Ureter (tissue), 1 donor: ENCODE data around the gene CRACDL. TPM values are rescaled to one million over a fixed set of nuclear protein-coding genes. Genes with fewer than 3 reads are reported as not detected.
"Not testable (repeated sequence)": the region's sequence is repeated elsewhere in the genome, so short reads cannot be mapped to it uniquely, and the experiment has no call there.

ENCODE experiments used
- DNase-seq: peaks from one replicate; pipeline ENCODE4 v3.0.0-alpha.2; 2020; ENCODE audit warnings: low spot score
- total RNA-seq: library from RNA; stranded (reverse); gene quantifications from one replicate; pipeline ENCODE4 v1.2.4, GENCODE V29; 2023
- donor health status: DM: yes; HTN: yes; CAD: no.

Gene CRACDL
- total RNA-seq, 1 donor from 2014 or later: 25.5 TPM

DNA sequence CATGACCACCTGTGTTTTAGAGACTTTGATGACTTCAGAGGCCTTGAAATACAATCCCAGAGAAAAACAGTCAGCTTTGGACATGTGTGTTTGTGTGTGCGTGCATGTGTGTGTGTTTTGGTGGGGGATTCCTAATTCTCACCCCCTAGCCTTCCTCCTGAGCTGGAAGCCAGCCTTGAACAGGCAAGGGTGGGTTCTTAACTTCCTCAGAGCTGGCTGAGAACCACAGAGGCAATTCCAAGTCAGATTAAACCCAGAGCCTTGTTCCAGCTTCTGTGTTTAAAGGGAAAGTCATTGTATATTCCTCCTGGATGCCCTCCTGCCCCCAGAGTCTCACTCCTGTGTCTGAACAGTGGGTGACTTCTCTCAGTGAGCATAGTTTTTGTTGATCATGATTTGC is 159.9 kb downstream of the CRACDL start:
- DNase-seq: no peak

DNA sequence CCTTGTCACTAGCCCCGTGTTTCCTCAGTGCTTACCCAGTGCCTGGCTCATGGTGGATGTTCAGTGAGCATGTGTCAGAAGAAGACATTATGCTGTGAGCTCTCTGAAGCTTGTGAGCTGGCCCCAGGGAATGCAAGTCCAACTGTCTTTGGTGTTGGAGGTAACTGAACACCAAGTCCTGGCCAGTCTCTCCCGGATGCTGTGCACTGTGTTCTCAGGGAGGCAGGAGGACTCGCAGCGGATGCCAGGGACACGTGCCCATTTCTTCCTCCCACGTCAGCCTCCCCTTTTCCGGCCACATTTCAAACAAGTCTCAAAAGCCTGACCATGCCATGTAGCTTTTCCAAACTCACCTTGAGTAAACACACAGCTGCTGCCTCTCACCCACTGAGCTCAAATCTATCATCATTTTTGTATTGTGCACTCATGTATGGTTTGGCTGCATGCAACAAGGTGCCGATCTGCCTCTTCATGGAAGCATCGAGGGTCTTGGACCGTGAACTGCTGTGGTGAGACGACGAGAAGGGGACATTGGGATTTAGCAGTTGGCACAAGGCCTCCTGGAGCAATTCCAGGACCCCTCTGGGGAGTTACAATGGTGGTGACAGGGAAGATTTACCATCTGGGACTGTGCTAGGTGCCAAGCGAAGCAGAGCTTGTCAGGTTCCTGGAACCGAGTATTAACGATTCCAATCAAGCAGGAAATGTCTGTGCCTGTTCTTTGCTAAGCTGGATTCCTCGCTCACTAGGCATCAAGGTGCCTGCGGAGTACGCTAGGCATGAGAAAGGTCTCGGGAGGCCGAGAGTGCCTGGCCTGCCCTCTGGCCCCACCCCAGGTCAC is 160.7 kb downstream of the CRACDL start:
- peak; percentile 75 for DNase-seq

DNA sequence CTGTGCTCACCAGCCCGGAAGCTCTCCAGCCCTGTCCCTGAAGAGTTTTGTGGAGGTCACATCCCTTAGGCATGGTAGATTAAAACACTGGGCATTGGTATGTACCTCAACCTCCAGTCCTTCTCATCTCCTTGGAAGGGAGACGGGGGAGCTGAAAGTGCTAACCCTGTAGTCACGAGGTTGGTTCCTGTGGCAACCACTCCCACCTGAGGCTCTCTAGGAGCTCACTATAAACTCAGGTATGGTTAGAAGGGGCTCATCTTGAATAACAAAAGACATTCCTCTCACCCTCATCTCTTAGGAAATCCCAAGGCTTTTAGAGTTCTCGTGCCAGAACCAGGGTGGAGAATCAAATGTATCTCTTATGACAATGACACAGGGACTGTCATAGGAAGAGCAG is 162.1 kb downstream of the CRACDL start:
- DNase-seq: no peak

DNA sequence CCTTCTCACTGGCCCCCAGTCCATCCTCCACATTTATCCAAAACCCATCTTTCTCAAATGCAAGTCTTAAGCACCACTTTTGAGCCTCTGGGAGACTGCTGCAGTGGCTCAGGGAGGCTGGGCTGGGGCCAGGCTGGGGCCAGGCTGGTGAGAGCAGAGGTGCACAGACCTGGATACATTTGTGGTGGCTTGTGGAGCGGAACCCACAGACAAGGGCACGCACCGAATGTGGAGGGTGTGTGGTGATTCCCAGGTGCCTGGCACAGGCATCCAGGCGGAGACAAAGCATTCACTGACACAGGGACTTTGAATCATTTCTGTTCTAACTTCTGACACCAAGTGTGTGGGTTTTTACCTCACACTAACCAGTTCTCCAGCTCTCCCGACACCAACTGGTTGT is 162.9 kb downstream of the CRACDL start:
- no peak for DNase-seq

DNA sequence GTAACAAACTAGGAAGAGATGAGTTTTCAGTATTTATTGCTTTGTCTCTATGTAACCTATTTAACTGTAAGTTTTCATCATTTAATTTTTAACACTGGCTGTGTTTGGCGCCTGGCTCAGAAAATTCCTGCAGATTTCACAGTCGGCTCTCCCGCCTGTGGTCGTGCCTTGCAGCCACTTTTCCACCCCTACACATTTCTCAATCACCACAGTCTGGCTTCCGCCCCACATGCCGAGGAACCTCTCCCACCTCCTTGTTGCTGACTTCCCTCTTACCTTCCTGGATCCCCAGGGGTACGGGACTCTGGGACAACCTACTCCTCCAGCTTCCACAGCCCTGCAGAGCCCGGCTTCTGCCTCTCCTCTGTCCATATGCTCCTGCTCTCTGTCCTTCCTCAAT is 163.5 kb downstream of the CRACDL start:
- DNase-seq: no peak

DNA sequence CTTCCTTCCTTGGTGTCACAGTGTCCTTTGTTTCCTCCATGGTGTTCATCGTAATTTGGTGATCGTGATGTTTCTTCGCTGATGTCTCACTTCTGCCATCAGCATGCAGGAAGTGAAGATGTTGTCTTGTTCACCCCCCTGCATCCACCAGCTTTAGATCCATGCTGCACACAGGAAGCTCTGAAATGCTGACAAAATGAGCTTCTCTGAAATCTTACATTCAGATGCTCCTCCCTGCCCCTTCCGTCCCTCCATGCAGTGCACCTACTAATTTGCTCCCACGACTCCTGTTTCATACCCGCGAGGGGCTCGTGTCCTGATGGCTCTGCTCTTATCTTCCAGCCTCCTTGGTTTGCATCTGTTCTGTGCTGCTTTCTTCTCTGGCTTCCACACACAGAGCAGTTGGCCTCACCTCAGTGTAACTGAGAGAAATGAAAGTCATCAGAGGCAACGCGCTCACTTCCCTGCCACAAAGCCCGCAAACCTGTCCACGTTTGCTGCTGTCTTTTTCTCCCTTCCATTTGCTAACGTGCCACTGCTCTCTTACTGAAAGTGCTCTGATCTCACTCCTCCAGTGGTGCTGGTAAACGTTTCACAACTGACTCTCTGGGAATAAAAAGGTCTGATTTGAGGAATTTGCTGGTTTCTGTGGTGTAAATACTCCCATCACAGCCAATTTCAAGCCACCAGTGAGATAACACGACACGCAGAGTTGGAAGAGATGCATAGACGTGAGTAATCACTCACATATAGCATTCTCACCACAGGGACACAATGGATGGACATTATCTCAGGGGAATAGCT is 164.1 kb downstream of the CRACDL start:
- no peak for DNase-seq

DNA sequence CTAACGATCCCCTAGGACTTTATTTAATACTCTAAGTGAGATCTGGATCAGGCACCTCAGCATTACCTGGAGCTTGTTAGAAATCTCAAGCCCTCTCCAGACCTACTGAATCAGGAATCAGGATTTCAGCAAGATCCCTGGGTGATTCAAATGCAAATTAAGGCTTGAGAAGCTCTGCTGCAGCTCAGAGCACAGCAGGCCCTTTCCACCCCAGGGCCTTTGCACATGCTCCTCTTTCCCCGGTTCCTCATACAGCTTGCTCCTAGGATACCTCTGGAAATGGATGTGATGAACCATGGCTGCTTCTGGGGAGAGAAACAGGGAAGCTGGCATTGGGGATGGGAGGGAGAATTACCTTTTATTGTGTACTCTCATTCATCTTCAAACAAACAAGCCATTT is 164.8 kb downstream of the CRACDL start:
- no peak for DNase-seq

DNA sequence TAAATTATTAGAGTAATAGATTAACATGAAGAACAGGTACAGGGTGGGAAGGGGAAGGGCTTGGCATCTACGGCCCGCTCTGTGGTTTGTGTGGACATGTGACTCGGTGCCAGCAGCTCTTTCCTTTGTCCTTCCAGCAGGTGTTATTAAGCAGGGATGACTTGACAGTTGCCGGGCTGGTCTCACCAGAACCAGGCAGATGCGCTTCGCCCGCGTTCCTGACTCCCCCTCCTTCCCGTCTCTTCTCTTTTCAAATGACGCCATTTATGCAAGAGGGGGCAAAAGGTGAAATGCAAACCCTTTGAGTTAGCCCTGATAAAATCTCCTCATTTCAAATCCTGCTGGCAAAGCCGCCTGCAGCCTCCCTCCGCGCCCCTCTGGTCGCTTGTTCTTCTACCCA is 166.2 kb downstream of the CRACDL start:
- no peak for DNase-seq

DNA sequence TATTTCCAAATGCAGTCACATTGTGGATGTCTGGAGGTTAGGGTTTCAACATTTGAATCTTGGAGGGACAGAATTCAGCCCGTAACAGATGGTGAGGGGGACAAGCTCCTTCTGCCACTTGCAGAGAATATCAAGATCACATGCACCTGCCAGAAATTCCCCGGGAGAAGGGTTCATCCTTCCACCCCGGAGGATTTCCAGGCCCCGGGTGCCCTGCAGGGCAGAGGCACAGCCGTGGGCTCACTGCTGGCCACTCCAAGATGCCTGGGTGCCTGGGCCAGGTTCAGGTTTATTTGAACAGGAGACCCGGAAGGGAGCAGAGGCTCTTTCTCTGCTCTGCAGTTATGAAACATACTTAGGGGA is 166.9 kb downstream of the CRACDL start:
- DNase-seq: no peak

DNA sequence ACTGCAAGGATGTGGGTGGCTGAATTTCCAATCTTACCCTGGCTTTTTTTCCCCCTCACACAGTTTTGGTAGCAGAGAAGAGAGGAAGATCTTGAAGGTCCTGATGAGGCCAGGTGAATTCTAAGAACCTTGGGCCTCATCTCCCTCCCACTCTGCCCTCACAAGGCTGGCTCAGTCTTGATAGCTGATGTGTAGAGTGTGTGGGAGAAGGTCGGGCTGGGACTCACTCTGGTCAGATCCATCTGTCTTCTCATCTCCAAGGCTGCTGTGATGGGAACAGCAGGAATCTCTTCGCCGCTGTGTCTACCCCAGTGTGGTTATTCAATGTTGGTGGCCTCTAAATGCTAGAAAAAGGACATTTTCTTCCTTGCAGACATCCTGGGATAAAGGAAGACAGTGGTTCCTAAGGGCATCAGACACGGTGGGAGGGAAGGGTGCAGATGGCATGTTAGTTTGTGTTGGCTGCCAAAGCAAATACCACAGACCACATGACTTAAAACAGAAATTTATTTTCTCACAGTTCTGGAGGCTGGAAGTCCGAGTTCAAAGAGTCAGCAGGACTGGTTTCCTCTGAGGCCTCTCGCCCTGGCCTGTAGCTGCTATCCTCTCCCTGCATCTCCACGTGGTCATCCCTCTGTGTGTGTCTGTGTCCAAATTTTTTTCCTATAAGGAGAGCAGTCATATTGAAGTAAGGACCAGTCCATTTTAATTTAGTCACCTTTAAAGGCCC is 167.5 kb downstream of the CRACDL start:
- no peak for DNase-seq

DNA sequence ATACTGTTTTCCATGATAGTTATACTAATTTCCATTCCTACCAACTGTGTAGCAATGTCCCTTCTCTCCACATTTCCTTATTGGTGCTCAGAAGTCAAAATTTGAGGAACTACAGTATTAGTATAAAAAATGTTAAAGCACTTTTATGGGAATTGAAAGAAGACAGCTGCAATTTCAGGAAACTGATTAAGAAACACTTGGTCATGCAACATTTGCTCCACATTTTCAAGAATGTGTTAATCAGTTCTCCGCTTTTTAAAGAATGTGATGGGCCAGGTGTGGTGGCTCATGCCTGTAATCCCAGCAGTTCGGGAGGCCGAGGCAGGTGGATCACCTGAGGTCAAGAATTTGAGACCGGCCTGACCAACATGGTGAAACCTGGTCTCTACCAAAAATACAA is 171.5 kb downstream of the CRACDL start:
- DNase-seq: no peak

DNA sequence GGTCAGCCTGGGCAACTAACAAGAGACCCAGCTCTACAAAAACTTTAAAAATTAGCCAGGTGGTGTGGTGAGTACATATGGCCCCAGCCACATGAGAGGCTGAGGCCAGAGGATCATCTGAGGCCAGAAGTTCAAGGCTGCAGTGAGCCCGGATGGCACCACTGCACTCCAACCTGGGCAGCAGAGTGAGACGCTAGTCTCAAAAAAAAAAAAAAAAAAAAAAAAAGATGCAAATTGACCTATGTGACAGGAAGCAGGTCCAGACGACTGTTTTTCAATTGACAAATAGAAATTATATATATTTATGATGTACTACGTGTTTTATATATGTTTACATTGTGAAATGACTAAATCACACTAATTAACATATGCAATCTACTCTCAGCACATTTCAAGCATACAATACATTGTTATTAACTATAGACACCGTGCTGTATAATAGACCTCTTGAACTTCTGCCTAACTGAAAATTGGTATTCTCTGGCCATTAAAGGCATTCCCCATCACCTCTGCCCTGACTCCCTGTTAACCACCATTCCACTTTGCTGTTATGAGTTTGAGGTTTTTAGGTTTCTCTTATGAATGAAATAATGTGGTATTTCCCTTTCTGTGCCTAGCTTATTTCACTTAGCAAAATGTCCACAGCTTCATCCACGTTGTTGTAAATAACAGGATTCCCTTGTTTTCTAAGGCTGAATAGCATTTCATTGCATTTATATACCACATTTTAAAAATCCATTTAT is 172.6 kb downstream of the CRACDL start:
- no peak for DNase-seq

DNA sequence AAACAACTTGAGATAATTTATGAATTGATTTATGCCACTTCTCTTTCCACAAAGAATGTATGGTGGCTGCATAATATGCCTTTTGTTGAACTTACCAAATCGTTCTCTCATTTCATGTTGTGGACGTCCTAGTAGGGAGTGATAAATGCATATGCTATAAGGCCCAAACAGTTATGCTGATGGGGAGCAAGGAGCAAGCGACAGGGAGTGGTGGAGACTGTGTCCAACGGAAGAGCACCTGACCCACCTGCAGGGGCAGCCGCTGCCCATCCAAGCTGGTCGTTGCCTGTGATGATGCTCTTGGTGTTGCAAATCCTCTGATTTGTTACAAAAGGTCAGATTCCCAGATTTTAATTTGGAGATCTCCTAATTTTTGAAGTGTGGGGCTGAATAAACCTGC is 174.1 kb downstream of the CRACDL start:
- no peak for DNase-seq

DNA sequence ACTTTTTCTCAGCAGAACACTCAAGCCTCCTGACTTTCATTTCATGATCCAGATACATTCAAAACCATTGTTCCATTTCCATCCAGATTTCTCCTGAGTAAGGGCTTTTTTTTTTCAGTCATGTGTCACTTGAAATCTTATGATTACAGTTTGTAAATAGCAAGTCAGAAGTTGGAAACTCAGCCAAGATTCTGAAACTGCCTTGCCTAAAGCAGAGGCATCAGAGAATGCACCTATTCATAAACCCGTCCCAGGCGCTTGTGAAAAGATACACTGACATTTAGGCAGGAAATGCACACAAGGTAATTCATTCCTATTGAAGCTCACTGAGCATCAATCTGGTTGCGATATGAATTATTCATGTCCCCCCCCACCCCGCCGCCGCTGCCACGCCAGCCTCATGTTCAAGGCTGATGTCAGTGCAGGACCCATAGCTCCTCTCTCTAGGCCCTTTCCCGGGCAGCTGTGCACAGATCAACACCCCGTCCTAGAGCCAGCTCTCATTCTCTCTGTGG is 174.7 kb downstream of the CRACDL start:
- no peak for DNase-seq

DNA sequence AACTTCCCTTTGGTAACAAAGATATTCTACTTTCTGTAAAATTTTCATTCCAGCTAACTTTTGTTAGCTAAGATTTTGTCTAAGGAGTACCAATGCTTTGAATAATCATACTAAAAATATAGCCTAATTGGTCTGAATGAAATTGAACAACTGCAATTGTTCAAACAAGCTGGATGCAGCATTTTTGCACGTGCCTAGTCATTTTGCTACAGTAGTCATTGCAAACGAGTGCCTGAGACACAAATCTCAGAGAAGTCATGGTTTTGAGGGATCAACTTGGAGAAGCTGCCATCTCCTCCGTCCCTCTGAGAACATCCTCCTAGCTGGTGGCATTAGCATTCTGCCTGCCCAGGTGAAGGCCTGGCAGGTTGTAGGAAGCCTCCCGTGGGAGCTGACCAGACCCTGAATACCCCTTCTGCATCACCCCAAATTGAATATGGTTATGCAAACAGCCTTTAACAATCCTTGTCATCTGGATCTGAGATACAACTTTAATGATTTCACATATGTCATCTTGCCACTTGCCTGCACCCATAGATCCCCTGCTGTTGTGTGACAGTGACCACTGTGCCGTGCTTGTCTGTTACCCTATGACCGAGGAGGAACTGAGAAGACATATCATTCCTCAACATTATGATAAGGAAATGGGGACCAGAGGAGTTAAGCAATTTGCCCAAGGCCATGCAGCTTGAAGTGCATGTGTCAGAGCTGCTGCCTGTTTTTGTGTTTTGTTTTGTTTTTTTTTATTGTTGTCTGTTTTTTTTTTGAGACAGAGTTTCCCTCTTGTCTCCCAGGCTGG is 176.0 kb downstream of the CRACDL start:
- DNase-seq: no peak

DNA sequence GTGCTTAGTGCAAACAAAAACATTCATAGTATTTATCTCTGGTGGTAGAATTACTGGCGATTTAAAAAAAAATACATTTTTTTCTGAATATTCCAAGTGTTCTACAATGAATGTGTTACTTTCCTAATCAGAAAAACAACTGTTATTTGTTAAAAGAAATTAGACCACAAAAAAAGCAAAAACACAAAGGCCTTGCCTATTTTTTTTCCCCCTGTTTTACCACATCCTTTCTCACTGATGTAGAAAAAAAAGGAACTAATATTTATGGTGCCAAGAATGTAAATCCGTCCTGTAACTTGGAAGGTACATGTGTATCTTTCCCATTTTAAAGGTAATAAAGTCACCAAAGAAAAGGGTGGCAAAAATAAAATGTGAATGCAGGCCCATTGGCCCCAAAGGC is 176.7 kb downstream of the CRACDL start:
- no peak for DNase-seq

DNA sequence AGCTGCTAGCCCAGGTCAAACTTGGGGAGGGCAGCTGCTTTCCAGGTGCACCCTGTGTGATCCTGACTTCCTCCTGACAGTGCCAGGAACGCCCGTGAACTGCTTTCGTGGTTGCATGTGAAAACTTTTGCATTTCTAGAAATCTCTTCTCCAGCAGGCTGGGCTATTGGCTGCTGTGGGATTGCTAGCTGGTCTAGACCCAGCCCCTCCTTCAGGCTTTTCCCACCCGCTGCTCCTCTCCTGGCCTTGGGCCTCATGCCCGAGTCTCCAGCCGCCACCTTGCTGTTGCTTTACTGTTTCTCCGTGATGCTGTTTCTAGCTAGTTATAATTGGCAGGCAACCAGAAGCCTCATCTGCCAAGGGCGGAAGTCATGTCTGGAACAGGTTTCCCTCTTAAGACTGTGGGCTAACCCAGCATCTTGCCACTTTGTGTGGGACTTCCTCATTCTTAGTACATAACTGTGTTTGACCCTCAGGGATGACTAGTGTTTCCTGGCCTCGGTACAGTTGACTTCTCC is 178.1 kb downstream of the CRACDL start:
- DNase-seq: peak; percentile 83

DNA sequence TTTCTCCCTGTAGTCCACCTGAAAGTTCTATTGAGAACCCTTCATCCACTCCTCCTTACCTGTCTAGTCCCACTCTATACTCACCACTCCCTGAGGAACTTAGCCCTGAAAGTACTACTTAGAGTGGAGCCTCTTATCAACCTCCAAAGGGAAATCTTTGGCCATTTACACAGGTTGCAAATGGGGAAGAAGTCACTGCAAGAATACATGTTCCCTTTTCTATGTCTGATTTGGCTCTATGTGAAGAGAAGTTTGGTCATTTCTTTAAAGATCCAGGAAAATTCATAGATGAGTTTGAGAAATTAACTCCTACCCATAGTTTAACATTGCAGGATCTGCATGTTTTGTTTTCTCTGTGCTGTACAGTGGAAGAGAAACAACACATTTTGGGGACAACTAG is 182.2 kb downstream of the CRACDL start:
- DNase-seq: no peak

DNA sequence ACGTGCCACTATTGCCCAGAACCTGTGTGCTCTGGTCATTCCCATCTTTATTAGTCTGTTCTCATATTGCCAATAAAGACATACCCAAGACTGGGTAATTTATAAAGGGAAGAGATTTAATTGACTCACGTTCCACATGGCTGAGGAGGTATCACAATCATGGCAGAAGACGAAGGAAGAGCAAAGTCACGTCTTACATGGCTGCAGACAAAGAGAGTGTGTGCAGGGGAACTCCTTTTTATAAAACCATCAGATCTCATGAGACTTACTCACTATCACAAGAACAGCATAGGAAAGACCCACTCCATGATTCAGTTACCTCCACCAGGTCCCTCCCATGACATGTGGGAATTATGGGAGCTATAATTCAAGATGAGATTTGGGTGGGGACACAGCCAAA is 183.3 kb downstream of the CRACDL start:
- not testable (repeated sequence) for DNase-seq

DNA sequence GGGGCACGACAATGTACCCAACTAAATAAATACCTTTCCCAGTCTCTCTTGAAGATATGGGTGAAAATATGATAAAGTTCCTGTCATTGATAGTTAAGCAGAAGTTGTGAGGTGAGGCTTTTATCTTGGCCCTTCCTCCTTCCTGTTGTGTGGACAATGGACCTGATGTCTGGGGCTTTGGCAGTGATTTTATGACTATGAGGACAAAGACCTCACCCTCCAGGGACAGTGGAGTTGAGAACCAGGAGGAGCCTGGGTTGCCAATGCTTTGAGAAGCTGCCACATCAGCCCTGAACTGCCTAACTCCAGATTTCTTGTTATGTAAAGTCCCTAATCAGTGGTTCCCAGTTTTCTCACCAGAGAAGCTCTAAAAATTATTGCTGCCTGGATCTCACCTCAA is 184.3 kb downstream of the CRACDL start:
- no peak for DNase-seq
